Uterus (tissue), 2 donors: ENCODE results near the gene PLXNA4.

Experiments
- POLR2A ChIP-seq, 2 donors: fragments of 450-650 bp; IDR thresholded peaks; one replicate each; pipeline ENCODE4 v1.6.1; 2016; ENCODE audit warnings: antibody characterized with exemption in 2 of 2, mild to moderate bottlenecking in 1 of 2, moderate library complexity in 1 of 2
- TF ChIP-seq, protein P1 (sequence below), 4 experiments: fragments of 200-600 bp in 2 of 4; fragments of 450-650 bp in 2 of 4; sonication (generic) in 2 of 4; IDR thresholded peaks; one replicate each; pipeline ENCODE4 v1.5.1; 2016 to 2019; ENCODE audit warnings: antibody characterized with exemption in 4 of 4, mild to moderate bottlenecking in 2 of 4, moderate library complexity in 1 of 4

- TF ChIP-seq, protein P1, sequence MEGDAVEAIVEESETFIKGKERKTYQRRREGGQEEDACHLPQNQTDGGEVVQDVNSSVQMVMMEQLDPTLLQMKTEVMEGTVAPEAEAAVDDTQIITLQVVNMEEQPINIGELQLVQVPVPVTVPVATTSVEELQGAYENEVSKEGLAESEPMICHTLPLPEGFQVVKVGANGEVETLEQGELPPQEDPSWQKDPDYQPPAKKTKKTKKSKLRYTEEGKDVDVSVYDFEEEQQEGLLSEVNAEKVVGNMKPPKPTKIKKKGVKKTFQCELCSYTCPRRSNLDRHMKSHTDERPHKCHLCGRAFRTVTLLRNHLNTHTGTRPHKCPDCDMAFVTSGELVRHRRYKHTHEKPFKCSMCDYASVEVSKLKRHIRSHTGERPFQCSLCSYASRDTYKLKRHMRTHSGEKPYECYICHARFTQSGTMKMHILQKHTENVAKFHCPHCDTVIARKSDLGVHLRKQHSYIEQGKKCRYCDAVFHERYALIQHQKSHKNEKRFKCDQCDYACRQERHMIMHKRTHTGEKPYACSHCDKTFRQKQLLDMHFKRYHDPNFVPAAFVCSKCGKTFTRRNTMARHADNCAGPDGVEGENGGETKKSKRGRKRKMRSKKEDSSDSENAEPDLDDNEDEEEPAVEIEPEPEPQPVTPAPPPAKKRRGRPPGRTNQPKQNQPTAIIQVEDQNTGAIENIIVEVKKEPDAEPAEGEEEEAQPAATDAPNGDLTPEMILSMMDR (IDR thresholded peaks at IDR 0.05): no peak
- no peak for TF ChIP-seq POLR2A (IDR thresholded peaks at IDR 0.05)
Measured at GRCh38 chr7:132116369-132116768, 459.9 kb downstream of the PLXNA4 start.
